Lung (tissue), 12 donors: ENCODE results near the gene MSANTD1. TPM values are rescaled to one million over a fixed set of nuclear protein-coding genes. Genes with fewer than 3 reads are reported as not detected.

Experiments used
- ATAC-seq: fragments of 200-7000 bp; cut with Tn5 transposase; one replicate; pipeline ENCODE4 v1.9.1; 2020; ENCODE audit warnings: moderate number of reproducible peaks; ENCODE audit not compliant: insufficient read depth, low FRiP score
- DNase-seq, 3 donors: peaks; one replicate each; pipeline ENCODE4 v3.0.0-alpha.2; 2013 to 2017
- H3K27ac ChIP-seq, 2 donors: one replicate each; pipeline ENCODE4 v1.5.1; 2013; ENCODE audit warnings: mild to moderate bottlenecking in 2 of 2, moderate library complexity in 2 of 2, control low read depth in 1 of 2, inconsistent platforms in 1 of 2, low read depth in 1 of 2, low read length in 1 of 2
- H3K27me3 ChIP-seq, 3 donors: one replicate each; pipeline ENCODE4 v1.5.1; 2013; ENCODE audit warnings: low read length in 2 of 3; ENCODE audit not compliant: control insufficient read depth in 3 of 3, insufficient read depth in 3 of 3
- H3K36me3 ChIP-seq, 4 donors: one replicate each; pipeline ENCODE4 v1.5.1; 2013; ENCODE audit warnings: low read length in 4 of 4, mild to moderate bottlenecking in 1 of 4, moderate library complexity in 1 of 4; ENCODE audit not compliant: control insufficient read depth in 4 of 4, insufficient read depth in 4 of 4
- H3K4me1 ChIP-seq, 5 donors: one replicate each; pipeline ENCODE4 v1.5.1; 2013; ENCODE audit warnings: low read length in 5 of 5, mild to moderate bottlenecking in 2 of 5, moderate library complexity in 1 of 5; ENCODE audit not compliant: control insufficient read depth in 5 of 5, insufficient read depth in 5 of 5
- H3K4me3 ChIP-seq: one replicate; pipeline ENCODE4 v1.5.1; 2013; ENCODE audit warnings: mild to moderate bottlenecking, control low read depth, moderate library complexity
- H3K9ac ChIP-seq, 2 donors: one replicate each; pipeline ENCODE4 v1.5.1; 2013; ENCODE audit warnings: low read length in 2 of 2, control low read depth in 1 of 2; ENCODE audit not compliant: insufficient read depth in 1 of 2
- H3K9me3 ChIP-seq, 4 donors: one replicate each; pipeline ENCODE4 v1.5.1; 2013; ENCODE audit warnings: low read length in 3 of 4, mild to moderate bottlenecking in 1 of 4, moderate library complexity in 1 of 4; ENCODE audit not compliant: control insufficient read depth in 4 of 4, insufficient read depth in 3 of 4
- WGBS, 2 donors: extraction: QIAGEN DNeasy Blood & Tissue Kit; methylation state at CpG; one replicate each; pipeline ENCODE4 v1.1.7; 2013; 5-methylcytosine and 5-hydroxymethylcytosine counted together
- polyA plus RNA-seq, 2 donors: library from polyadenylated mRNA; stranded (reverse); fragments of 200-250 nt; gene quantifications; one replicate each; pipeline ENCODE4 v1.2.1, GENCODE V29; 2013
- total RNA-seq, 2 donors: library from RNA; depleted of rRNA in 1 of 2; stranded (reverse); fragments of >200 nt in 1 of 2; gene quantifications; one replicate each; pipeline ENCODE4 v1.2.1, GENCODE V29; 2014 to 2021
- TF ChIP-seq, protein P1 (sequence below): IDR thresholded peaks from 2 replicates; pipeline ENCODE4 v1.5.1; 2012; ENCODE audit warnings: mild to moderate bottlenecking; ENCODE audit errors: control extremely low read depth, extremely low read depth
- donor health status: control.
- donor health status: control.
- donor health status: Bipolar disorder and iron deficiency.
- donor health status: healthy.
- donor health status: DM: yes; HTN: yes; CAD: no.

Gene MSANTD1
- total and polyA plus RNA-seq, 4 donors, result 0.35 to 1.4 (median 0.88) TPM

DNA sequence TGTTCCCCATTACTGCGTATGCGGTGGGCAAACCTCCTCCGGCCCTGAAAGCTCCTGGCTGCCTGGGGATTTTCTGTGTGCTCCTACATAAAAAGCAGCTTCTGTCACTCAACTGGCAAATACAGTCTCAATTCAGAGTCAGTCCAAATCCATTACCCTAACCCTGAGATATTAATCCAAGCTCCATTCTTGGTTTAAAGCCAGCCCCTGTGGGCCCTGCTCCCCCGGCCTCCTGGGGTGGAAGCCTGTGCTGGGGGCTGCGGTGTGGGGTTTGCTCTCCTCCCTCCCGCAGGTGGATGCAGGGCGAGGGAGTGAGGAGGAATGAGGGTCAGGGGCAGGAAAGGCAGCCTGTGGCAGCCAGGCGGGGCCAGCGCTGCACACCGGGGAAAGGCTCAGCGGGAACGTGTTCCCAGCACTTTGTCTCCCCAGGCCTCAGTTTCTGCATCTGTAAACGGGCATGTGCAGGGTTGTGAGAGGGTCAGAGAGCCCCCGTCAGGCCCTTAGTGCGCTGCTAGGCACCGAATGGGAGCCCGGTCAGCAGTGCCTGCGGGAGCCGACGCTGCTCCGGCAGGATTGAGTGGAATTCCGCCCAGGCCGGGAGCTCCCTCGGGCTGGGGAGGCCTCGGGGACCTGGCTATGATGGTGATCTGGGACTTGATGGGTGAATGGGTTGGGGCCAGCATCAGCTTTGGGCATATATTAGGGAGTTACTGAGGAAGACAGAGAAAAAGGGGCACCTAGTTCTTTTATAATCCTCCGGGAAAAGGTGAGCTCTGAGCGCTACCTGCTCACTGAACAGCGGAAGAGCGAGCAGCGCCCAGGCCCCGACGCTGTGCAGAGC is 37.6 kb downstream of the MSANTD1 start:
- ATAC-seq (no peak), DNase-seq (no peak)
- 74 to 77% methylated on average over 32 of the region's 32 CpGs for WGBS, 2 donors
- Histone ChIP-seq H3K9me3 (peaks cover 0 to 1% (median 0%) of the 10 kb centered on the region in 4 donors), H3K4me3 (no peak overlapping the region), H3K4me1 (peaks cover 0 to 24% (median 4%) of the 10 kb centered on the region in 5 donors), H3K27me3 (peaks cover 0 to 5% (median 0%) of the 10 kb centered on the region in 3 donors), H3K27ac (no peak overlapping the region), H3K36me3 (no peaks in the 10 kb centered on the region), H3K9ac (no peak overlapping the region)
- TF ChIP-seq, protein P1, sequence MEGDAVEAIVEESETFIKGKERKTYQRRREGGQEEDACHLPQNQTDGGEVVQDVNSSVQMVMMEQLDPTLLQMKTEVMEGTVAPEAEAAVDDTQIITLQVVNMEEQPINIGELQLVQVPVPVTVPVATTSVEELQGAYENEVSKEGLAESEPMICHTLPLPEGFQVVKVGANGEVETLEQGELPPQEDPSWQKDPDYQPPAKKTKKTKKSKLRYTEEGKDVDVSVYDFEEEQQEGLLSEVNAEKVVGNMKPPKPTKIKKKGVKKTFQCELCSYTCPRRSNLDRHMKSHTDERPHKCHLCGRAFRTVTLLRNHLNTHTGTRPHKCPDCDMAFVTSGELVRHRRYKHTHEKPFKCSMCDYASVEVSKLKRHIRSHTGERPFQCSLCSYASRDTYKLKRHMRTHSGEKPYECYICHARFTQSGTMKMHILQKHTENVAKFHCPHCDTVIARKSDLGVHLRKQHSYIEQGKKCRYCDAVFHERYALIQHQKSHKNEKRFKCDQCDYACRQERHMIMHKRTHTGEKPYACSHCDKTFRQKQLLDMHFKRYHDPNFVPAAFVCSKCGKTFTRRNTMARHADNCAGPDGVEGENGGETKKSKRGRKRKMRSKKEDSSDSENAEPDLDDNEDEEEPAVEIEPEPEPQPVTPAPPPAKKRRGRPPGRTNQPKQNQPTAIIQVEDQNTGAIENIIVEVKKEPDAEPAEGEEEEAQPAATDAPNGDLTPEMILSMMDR, result no peak

DNA sequence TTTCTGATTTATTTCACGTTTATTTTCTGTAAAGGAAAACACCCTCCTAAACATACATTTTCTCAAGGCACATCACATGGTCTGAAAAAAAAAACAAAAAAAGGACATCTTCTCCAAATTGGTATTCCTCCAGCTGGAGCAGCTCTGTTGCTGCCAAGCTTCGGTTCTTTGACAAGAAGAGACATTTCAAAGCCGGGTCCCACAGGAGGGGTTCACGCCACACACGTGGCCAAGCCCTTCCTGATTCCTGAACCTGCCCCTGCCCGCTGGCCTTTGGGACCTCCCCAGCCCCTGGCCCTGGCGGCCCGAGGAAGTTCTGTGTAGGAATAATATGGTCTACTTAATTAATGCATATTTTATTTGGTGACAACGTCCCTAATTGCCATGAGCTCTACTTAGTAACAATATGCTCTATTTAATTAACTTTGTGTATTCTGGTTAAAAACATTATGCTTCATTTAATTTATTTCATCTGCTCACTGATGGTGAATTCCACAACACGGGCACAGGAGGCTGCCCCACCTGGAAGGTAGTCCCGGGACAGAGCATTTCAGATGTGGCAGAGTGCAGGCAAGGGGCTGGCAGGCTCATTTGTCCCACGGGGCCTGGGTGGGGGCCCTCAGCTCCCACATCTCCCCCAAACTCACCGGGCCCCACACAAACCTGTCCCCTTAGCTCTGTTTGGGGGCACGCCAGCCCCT is 38.5 kb downstream of the MSANTD1 start:
- Histone ChIP-seq H3K9me3 (peaks cover 0 to 1% (median 0%) of the 10 kb centered on the region in 4 donors), H3K4me1 (peaks cover 0 to 28% (median 5%) of the 10 kb centered on the region in 5 donors), H3K9ac (no peak overlapping the region), H3K27me3 (peaks cover 0 to 5% (median 0%) of the 10 kb centered on the region in 3 donors), H3K4me3 (no peak overlapping the region), H3K27ac (no peak overlapping the region), H3K36me3 (no peaks in the 10 kb centered on the region)
- DNase-seq, result peak; percentile 64 to 86 (median 78)
- ATAC-seq, result no peak
- 65 to 76% methylated on average over 14 of the region's 14 CpGs for WGBS, 2 donors
- TF ChIP-seq, protein P1, result no peak

DNA sequence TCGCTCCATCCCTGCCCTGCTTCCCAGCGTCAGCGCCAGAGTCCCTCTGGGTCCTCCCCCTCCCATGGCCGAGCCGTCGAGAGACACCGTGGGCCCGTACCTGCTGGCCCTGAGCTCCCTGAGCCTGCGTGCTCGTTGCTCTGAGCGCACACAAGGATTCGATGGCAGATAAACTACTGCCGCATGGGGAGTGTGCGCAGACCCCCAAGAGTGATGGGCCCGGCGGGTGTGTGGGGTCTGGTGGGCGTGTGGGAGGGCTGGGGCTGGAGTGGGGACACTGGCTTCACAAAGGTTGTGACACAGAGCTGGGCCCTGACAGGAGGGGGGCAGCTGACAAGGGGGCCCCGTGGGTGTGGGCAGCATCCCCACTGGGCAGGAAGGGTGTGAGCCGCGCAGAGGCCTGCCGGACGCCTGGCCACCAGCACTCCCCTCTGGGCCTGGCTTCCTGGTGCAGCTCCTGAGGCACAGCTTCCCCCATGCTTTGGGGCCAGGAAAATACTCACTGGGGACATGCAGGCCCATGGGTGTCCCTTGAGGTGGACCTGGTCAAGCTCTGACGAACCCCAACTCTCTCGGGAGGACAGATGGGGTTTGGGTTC is 39.1 kb downstream of the MSANTD1 start:
- H3K4me1 ChIP-seq, result peaks cover 0 to 28% (median 5%) of the 10 kb centered on the region in 5 donors
- ATAC-seq (no peak), DNase-seq (no peak)
- peaks cover 0 to 1% (median 0%) of the 10 kb centered on the region in 4 donors for H3K9me3 ChIP-seq
- H3K36me3 ChIP-seq, result no peaks in the 10 kb centered on the region
- H3K27me3 ChIP-seq, result peaks cover 0 to 5% (median 0%) of the 10 kb centered on the region in 3 donors
- TF ChIP-seq, protein P1, result no peak
- H3K9ac ChIP-seq, result no peak overlapping the region
- no peak overlapping the region for H3K27ac ChIP-seq
- WGBS, 2 donors, result 81 to 92% methylated on average over 24 of the region's 24 CpGs
- no peak overlapping the region for H3K4me3 ChIP-seq
